COLO829 (cell line): ENCODE measurements around the gene DENND1A.

Experiments
- DNase-seq: peaks from one replicate; pipeline ENCODE4 v3.0.0; 2012; ENCODE audit warnings: low spot score

DENND1A gene

DNA sequence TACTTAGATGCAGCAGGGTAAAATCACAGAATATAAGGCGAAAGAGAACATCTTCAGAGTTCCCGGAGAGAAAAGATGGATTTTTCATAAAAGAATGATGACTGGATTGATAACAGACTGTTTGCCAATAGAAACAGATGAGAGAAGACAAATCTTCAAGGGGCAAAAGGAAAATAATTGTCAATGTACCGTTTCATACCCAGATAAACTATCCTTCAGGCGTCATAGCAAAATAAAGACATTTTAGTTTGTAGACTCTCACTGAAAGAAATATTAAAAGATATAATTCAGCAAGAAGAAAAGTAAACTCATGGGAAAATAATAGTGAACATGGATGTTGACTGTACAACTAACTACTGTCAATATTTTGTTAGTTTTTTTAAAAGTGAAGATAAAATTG is 399.7 kb downstream of the DENND1A start:
- DNase-seq: no peak

DNA sequence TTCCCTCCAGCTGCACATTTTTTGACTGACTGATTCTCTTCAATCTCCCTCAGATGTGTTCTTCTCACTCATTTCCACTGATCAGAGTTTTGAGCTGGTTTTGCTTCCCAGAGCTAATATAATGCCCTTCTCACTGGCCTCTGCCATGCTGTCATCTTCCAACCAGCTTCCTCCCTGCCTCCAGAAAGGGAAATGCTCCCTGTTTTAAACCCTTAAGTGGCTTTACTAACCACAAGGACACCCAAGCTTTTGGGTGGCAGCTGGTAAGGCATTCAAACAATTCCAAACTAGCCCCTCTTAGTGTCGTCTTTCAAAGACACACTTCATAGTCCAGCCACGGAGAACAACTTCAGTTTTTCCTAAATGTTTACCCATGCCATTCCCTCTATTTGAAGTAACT is 401.4 kb downstream of the DENND1A start:
- no peak for DNase-seq

DNA sequence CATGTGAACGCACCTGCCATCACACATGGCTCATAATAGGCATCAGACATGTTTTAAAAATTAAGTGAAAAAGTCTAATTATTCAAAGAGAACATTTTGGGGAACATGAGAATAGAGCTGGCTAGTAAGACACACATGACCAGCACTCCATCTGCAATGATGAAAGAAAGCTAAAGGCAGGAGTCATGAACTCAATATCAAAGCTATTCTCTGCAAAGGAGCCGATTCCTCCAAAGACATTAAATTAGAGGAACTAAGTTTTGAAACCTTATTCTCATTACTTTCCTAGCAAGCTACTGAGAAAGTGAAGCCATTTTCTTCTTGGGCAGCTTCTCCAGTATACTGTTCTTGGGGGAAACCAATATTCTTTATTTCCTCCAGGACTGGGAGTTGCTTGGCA is 401.9 kb downstream of the DENND1A start:
- no peak for DNase-seq

DNA sequence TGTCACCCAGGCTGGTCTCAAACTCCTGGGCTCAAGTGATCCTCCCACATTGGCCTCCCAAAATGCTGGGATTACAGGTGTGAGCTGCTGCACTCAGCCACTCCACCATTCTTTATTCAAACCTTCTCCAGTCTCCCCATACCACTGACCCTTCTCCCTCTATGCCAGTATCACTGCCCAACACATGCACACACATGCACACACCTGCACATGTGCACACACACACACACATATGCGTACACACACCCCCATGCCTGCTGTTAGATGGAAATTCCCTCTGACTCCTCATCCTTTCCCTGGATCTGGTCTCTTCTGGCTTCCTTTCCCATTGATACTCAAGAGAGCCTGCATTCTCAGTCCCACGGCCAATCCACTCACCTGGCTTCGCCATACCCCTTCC is 404.0 kb downstream of the DENND1A start:
- DNase-seq: no peak

DNA sequence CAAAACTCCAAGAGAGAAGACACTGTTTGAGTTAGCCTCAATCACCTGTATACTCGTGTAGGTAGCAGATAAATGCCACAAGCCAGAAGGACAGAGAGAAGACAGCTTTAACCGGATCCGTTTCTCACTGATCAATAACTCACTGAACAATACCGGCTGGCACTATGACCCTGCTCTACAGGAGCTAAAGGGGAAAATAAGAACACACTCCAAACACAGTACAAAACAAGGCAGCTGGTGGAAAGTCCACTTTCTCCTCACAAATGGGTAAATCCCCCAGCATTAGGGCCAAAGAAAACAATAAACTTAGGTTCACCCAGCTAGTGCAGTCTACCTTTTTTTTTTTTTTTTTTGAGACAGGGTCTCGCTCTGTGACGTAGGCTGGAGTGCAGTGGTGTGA is 404.5 kb downstream of the DENND1A start:
- DNase-seq: no peak

DNA sequence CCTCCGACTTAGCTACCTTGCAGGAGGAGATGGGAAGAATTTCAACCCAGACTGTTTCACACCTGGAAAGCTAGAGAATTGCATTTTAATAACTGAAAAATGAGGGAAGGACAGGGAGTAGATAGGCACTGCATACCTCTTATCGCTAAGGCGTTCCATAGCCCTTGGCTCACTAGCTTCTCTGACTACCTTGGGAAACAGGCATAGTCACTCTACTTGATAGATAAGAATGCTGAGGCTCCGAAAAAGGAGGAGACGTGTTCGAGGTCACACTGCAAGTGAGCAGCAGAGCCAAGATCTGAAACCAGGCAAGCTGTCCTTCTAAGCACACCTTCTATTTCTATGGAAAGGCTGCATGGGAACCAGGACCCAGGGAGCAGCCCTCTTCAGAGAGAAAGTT is 405.1 kb downstream of the DENND1A start:
- no peak for DNase-seq

DNA sequence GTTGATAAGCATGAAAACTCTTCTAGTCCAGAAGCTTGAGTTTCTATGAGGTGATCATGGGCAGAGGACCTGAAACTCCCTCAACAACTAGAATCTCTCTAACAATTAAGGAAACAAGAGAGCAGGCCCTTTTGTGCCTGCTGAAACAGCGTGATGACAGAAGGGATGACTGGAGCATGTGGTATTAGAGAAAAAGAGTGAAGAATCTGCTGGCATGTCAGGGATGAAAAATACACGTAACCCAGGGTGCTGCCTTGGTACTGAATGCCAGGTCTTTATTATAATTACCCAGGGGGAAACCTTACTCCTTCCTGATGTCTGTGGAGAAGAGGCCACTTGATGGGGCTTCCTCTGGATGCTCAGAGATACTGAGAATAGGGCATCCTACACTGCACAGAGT is 406.1 kb downstream of the DENND1A start:
- no peak for DNase-seq

DNA sequence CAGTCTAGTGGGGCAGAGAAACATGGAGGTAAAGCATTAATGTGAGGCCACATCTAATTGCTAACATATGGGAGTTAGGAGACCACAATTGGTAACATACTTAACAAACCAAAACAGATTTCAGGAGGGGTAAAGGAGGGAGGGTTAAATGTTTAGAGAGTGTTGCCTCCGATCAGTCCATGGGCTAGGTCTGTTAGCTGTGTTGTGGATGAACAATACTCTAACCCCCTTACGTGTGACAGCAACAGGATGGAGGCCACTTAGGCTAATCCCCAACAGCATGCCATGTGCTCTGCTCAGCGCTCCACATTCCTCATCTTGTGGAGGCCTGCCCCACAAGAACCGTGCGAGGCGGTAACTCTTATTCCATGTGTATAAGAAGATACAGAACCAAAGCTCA is 406.9 kb downstream of the DENND1A start:
- DNase-seq: no peak

DNA sequence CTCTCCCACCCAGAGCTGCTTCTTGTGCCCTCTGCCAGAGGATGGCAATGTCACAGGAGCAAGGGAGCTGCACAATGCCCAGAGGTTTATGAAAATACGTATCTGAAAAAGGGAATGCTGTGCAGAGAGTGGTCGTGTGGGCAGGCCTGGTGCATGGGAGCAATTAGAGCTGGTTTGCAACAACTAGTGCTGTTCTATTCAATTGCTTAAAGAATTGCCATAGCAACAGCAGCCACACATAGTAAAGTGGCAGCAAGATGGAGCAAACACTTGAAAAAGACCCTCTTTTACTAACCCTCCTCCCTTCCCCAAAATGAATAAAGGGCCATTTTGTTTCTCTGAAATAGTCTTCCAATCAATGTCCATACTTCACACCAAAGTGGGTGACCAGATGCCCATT is 407.7 kb downstream of the DENND1A start:
- DNase-seq: no peak

DNA sequence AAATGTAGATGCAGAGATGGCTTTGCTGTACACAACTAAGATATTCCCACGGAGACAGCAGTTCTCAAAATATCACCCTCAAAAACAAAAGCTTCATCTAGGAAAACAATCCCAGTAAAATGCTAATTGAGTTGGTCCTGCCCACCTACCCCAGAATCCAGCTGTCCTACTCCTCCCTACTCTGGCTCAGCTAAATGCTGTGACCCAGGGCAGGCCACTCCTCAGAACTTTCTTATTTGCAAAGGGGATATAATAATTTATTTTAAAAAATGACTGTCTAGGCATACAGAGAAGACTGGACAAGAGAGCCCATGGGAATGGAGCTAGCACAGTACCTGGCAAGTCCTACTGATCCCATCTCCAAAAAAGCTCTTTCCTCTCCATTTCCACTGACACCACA is 411.6 kb downstream of the DENND1A start:
- no peak for DNase-seq

DNA sequence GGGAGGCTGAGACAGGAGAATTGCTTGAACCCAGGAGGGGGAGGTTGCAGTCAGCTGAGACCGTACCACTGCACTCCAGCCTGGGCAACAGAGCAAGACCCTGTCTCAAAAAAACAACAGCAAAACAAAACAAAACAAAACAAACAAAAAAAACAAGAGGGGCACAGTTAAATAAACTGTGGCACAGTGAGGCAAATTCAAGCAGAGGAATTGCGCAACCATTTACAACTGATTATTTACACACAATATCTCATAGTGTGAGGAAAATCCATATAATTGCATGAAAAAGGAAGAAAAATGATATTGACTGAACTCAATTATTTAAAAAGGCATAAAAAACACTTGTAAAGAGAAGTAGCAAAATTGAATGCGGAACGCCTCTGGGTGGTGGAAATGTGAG is 412.4 kb downstream of the DENND1A start:
- DNase-seq: no peak

DNA sequence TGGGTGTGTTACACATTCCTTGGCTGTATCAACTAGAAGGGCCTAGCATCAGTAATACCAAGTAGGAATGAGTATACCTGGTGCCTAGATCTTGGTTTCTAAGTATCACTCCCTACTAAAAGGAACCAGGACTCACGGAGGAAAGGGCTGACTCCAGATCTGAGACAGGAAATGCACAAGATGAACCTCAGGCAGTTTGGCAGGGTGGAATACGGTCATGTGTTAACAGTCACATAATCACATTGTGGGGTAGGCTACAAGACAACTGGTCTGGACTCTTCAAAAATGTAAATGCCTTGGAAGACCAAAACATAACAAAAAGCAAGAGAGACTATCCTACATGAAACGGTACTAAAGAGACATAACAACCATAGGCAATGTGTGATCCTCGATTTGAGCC is 415.2 kb downstream of the DENND1A start:
- peak; percentile 40 for DNase-seq

DNA sequence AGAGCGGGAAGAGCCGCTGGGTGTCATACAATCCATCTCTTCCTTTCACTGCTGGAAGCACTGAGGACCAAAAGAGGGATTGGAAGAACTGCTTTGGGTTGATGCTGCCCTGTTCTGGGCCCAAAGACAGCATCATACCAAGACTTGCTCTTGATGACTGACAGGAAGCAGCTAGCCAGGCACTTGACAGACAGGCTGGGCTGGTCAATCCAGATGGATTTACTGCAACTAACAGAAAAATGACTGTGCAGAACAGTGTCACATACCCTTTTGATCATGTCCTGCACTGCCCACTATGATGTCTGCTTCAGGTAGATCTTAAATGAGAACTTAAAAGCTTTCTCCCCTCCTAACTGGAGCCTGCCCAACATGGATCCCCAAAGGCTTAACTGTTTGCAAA is 416.4 kb downstream of the DENND1A start:
- no peak for DNase-seq

DNA sequence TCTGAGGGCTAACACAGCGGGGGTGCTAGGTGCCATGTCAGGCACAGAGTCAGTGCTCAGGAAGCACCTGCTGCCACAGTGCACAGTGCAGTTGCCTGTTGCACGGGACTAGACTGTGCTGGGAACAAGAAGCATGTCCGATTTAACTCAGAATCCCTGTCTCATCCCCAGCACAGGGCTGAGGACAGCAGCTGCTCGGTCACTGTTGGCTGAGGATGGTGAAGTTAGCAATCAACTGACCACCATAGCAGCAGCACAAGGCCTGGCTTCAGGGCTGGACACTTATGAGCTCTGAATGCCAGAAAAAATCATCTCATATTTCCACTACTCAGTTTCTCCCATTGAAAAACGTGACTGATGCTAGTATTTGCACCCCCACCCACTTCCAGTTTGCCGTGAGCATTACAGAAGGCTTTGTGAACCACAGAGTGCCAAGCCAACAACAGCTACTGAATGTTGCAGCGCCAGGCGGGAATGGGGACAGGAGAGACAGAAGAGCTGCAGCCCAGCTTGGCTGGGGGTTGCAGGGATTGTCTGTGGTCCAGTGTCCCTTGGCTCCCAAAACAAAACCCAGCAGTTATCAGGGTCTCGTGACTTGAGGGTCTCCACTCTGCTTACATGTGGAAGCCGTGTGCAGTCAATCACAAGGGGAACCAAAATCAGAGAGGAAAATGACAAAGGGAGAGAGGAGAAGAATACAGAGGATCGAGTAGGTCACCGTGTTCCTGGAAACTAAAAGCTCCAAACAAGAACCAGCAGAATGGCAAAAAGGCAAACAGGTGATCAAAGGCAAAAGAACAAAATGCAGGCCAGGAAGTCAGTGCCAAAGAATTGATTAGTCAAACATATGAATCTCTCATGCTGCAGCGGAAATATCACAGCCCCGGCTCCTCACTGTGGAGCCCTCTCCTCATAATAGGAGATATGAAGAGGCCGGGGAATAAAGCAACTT is 418.3 kb downstream of the DENND1A start:
- DNase-seq: no peak

DNA sequence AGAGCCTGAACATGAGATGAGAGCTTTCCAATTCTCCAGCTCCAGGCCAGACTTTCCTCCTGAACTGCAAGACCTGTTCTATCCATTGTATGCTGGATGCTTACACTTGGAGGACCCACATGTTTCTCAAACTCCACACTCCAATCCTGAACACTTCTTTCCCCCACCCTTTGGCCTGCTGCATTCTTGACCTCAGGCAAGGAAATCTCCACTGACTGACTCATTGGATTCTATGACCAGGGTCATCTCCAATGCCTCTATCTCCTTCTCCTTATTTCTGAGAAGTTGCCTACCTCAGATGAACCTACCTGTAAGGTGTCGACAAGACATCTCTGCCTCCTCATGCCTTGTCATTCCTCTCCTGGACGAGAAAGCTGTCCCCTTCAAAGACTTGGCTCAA is 420.3 kb downstream of the DENND1A start:
- DNase-seq: no peak

DNA sequence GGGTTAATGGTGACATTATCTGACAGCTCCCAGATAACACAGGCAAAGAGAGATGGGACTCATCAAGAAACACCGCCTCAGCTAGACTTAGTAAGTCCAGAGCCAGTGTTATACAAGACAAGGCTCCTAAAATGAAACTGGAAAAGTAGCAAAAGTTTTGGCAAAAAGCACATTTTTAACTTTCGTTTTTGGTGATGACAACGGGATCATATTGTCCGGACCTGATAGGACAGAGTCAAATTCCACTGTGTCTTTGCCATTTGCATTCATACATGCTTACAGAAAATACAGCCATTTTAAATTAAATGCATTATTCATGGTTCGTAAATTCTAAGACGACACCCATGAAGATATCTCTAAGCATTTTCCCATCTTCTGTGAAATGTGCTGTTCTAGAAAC is 421.9 kb downstream of the DENND1A start:
- no peak for DNase-seq

DNA sequence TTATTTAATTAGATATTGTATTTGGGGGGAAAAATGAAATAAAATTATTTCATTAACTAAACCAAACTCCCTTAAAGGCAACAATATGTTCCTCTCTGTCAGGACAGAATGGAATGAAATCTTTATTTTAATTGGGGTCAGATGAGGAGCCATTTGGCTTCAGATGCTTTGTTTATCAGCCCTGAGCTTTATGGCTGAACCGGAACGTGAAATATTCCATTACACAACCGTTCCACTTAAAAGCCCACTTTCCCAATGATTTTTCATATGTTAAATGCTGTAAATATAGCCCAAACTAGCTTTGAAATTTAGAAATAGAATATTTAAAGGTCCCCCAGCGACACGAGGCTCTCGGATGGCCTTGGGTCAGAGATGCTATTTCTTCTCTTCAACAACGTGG is 424.4 kb downstream of the DENND1A start:
- no peak for DNase-seq

DNA sequence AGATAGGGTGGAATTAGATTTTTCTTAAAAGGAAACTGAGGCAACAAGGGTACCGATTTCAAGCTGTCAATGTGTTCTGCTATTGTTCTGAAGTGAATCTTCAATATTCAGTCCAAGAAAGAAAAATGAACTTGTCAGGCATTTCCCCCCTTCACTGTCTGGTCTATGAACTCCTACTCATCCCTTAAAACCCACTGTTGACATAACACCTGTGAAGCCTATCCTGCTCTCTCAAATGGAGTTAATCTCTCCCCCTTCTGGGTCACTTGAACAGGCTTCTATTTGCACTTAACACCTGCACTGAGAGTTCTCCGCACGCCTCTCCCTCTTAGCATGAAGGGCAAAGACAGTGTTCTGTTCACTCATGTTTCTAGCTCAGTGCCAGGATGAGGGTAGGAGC is 429.6 kb downstream of the DENND1A start:
- DNase-seq: no peak

DNA sequence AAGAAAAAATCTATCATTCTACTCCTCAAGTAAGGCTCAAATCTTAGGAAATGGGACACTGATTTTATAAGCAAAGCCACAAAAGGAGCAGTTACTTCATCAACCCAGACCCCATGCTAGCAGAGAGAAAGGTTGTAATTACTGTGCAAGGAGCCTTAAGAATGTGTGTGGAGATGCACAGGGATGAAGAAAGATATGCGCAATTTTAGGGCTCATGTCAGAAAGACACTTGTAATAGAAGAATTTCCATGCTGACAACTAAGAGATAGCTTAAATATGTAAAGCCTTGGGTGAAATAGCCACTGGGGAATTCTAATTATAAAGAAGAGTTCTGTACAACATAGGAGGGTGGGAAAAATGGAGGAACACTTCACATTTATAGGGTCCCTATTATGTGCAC is 432.1 kb downstream of the DENND1A start:
- DNase-seq: no peak

DNA sequence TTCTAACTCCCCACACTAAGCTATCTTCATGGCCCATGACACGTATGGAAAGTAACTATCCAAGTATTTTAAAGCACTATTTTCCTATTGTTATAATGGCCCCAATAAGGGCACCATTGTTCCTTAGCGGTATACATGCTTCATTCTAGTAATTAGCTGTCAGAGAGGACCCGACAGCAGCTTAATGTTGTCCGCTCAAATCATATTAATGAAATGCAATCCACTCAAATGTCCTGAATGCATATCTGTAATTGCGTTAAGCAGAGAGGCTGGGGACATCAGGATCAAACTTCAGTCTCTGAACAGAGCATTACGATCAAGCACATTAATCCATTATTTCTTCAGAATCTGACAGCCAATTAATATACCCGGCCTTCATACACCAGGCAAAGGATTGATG is 434.2 kb downstream of the DENND1A start:
- DNase-seq: no peak

DNA sequence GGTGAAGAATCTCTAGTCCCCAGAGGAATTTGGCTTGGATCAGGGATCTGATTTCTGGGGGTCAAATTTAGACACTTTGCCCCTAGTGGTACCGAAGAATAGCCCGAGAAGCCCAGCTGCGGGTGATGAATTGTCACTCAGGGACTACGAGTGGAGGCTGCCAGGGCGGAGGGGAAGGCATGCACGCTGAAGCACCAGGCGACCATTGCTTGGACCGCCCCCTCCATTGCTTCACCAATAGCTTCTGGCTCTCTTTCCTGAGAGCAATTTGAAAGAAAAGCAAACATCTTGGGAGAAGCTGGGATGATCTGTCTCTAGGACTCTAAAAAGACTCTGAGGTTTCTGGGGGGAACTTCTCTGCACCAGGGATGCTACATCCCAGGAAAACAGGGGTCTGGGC is 436.3 kb downstream of the DENND1A start:
- DNase-seq: no peak

DNA sequence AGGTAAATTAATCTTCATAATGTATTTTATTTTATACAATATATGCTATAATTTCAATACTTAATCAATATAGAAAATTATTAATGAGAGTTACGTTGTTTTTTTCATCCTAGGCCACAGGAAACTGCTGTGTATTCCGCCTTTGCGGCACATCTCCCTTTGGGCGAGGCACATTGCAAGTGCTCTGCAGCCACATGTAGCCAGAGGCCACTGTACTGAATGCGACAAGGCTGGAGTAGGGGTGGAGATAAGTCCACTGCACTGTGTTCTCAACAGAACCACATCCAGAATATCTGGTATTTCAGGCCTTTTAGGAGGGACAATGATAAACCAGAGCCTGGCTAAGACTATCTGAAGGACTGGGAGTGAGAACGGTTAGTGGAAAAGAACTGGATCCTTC is 439.2 kb downstream of the DENND1A start:
- no peak for DNase-seq

DNA sequence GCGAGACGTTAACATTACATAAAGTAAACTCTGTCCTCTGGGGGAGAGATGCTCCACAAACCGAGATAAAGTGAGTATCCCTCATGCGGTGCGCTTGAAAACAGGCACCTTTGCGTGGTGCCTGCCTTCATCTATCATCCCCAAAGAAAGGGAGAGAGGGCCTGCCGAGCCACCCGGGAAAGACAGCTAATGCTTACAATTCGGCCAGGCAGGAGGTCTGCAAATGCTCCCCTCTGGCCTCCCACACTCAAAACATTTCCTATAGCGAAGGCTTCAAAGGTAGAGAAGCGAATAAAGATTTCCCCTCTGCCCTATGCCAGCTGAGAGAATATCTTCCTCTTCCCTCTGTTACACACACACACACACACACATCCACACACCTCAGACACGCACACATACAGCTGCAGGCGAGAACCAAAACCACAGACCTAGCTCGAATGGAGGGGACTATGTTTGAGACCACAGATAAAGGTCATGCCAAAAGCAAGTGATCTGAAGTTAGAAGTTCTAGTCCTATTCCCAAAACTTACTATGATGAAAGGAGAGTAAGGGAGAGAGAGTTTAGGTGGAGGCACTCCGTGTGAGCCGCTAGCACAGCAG is 441.1 kb downstream of the DENND1A start:
- no peak for DNase-seq
